22Rv1 (cell line): ENCODE data around the gene HS2ST1.
A peak's percentile ranks its signal among the peaks of the same experiment; 100 is the strongest.
"Not testable (repeated sequence)": the region's sequence is repeated elsewhere in the genome, so short reads cannot be mapped to it uniquely, and the experiment has no call there.

Experiments used
- H3K27ac ChIP-seq: fragments of 450-650 bp; 2 replicates; pipeline ENCODE4 v1.5.1; 2017
- ZFX ChIP-seq: fragments of 450-650 bp; IDR thresholded peaks from 2 replicates; pipeline ENCODE4 v1.6.1; 2017; ENCODE audit warnings: antibody characterized with exemption, borderline replicate concordance
- TF ChIP-seq, protein P1 (sequence below): fragments of 450-650 bp; IDR thresholded peaks from 2 replicates; pipeline ENCODE4 v1.5.1; 2017; ENCODE audit warnings: mild to moderate bottlenecking

HS2ST1 gene

DNA sequence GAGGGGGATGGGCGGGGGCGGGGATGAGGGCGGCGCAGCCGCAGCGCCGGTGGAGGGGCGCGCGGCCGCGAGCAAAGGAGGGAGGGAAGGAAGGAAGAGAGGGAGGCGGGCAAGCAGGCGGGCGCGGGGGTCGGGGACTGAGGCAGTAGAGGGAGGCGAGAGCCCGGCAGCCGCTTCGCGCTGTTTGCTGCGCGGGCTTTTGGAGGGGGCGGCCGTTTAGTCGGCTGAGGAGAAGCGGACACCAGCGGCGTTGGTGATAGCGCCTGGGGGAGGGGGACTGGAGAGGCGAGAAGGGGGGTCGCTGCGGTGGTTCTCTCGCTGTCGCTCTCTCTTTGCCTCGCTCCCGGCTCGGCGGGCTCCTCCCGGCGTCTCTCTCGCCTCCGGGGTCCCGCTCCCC lies at the start of gene HS2ST1:
Gene HS2ST1 (plus strand): TSS at position 35 of the 397 bp plus-strand sequence.
- peak within 1 kb of the TSS; percentile 82 for H3K27ac ChIP-seq
- TF ChIP-seq, protein P1, sequence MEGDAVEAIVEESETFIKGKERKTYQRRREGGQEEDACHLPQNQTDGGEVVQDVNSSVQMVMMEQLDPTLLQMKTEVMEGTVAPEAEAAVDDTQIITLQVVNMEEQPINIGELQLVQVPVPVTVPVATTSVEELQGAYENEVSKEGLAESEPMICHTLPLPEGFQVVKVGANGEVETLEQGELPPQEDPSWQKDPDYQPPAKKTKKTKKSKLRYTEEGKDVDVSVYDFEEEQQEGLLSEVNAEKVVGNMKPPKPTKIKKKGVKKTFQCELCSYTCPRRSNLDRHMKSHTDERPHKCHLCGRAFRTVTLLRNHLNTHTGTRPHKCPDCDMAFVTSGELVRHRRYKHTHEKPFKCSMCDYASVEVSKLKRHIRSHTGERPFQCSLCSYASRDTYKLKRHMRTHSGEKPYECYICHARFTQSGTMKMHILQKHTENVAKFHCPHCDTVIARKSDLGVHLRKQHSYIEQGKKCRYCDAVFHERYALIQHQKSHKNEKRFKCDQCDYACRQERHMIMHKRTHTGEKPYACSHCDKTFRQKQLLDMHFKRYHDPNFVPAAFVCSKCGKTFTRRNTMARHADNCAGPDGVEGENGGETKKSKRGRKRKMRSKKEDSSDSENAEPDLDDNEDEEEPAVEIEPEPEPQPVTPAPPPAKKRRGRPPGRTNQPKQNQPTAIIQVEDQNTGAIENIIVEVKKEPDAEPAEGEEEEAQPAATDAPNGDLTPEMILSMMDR: no peak
- TF ChIP-seq ZFX: no peak

DNA sequence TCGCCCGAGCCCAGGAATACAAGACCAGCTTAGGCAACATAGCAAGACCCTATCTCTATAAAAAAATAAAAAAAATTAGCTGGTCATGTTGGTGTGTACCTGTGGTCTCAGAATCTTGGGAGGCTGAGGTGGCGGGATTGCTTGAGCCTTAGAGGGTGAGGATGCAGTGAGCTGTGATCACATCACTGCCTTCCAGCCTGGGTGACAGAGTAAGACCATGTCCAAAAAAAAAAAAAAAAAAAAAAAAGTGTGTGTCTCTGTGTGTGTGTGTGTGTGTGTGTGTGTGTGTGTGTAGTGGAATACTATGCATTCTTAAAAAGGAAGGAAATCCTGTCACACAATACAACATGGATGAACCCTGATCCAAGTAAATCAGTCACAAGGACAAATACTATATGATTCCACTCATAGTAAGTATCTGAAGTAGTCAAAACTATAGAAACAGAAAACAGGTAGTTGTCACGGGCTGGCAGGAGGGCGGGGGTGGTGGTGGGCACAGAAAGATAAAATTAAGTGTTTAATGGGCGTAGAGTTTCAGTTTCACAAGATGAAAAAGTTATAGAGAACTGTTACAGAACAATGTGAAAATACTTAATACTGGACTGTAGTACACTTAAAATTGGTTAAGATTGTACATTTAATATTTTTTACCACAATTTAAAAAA lies 48.3 kb upstream of the HS2ST1 start:
- no peak for TF ChIP-seq ZFX
- TF ChIP-seq, protein P1: no peak
- H3K27ac ChIP-seq: no peak overlapping the region

DNA sequence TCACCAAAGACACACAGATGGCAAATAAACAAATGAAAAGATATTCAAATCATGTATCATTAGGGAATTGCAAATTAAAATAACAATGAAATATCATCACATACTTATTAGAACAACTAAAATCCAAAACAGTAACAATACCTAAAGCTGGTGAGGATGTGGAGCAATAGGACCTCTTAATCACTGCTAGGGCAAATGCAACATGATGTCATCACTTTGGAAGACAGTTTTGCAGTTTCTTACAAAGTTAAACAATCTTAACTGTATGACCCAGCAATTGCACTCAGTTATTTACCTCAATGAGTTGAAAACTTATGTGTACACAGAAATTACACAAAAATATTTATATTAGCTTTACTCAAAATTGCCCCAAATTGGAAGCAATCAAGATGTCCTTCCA lies 47.8 kb upstream of the HS2ST1 start:
- TF ChIP-seq, protein P1: no peak
- no peak for TF ChIP-seq ZFX
- H3K27ac ChIP-seq: no peak overlapping the region

DNA sequence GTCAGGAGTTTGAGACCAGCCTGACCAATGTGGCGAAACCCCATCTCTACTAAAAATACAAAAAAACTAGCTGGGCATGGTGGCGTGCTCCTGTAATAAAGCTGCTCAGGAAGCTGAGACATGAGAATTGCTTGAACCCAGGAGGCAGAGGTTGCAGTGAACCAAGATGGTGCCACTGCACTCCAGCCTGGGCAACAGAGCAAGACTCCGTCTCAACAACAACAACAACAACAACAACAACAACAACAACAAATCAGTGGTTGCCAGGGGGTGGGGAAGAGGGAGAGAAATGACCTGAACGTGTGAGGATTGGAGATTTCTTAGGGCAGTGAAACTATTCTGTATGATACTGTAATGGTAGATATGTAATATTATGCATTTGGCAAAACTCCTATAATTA lies 47.2 kb upstream of the HS2ST1 start:
- not testable (repeated sequence) for H3K27ac ChIP-seq

DNA sequence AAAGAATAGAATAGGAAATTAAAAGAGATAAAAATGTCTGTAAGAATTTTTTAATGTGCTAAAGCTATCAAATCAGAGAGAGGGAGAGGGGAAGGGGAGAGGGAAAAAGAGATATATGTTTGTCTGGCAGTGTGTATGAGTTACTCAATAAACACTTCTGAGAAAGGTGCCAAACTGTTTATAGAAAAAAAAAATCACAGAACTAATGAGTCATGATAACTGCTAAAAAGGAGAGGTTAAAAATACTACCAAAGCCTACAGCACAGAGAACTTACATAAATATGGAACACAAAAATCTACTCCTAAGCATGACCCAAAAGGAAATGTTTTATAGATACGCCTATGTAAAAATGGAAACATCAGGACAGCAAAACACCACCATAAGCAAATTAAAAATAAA lies 46.0 kb upstream of the HS2ST1 start:
- H3K27ac ChIP-seq: no peak overlapping the region
- TF ChIP-seq, protein P1: no peak
- TF ChIP-seq ZFX: no peak

DNA sequence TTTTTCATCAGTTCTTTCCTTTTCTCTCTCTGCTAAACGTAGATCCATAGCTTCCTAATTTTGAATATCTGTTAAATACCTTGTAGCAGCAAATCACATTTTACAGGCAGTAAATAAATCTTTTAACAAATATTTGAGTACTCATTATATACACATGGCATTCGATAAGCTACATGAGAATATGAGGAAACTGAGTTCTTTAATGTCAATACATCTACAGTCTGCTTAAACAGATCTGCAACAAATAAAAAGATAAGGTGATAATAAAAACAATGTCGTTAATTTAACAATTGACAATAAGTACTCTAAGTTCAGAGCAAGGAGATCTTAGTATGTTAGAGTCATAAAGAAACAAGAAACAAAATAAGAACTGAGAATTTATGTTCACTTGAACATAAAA lies 43.4 kb upstream of the HS2ST1 start:
- H3K27ac ChIP-seq: peak overlapping the region; percentile 42
- TF ChIP-seq, protein P1: no peak
- TF ChIP-seq ZFX: no peak

DNA sequence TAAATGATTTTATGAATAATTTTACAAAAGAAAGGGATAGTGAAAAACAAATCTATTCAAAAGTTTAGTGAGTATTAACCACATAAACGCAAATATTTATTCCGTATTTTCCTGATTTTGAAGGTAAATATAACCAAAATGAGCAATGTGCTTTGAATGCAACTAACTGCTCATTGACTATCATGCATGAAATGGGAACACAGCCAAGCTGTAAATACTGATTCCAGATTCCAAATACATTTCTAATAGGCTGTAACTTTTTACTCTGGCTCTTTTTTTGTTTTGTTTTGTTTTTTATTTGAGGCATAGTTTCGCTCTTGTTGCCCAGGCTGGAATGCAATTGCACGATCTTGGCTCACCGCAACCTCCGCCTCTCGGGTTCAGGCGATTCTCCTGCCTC lies 42.3 kb upstream of the HS2ST1 start:
- H3K27ac ChIP-seq: no peak overlapping the region
- TF ChIP-seq, protein P1: no peak
- TF ChIP-seq ZFX: no peak

DNA sequence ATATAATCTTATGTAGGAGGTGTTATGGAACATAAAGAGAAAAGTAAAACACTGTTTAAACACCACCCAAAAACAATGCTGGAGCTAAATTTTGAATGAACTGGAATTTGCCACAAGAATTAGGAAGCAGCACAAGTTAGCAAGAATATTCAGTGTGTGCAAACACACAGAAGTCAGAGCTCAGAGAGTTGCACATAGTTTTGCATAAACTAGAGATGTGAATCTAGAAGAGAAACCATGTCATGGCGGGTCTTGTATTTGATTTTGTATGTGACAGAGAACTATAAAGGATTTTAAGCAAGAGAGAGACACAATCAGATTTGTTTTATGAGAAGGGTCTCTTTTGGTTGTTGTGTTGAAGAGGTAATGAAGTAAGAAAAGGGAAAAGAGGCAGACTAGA lies 38.7 kb upstream of the HS2ST1 start:
- TF ChIP-seq ZFX: no peak
- TF ChIP-seq, protein P1: no peak
- H3K27ac ChIP-seq: no peak overlapping the region
